Measurements from ENCODE around the gene CTNNA1.
A peak's percentile ranks its signal among the peaks of the same experiment; 100 is the strongest.
"Not testable (repeated sequence)": the region's sequence is repeated elsewhere in the genome, so short reads cannot be mapped to it uniquely, and the experiment has no call there.

The CTNNA1 gene

GRCh38 chr5:138903130-138903775 is 150.0 kb downstream of the CTNNA1 start:
- DNase-seq: no peak

- DNase-seq: no peak
Measured at GRCh38 chr5:138905541-138905940, 152.3 kb downstream of the CTNNA1 start.

- DNase-seq: peak; percentile 6 to 50
Measured at GRCh38 chr5:138909734-138910133, 156.5 kb downstream of the CTNNA1 start.

GRCh38 chr5:138910546-138911185 is 157.4 kb downstream of the CTNNA1 start:
- peak in 1 of 2 experiments; percentile 2 for DNase-seq

GRCh38 chr5:138911441-138911840 is 158.2 kb downstream of the CTNNA1 start:
- DNase-seq: peak in 1 of 2 experiments; percentile 49

GRCh38 chr5:138912093-138912492 is 158.9 kb downstream of the CTNNA1 start:
- DNase-seq: no peak

GRCh38 chr5:138913773-138914172 is 160.5 kb downstream of the CTNNA1 start:
- DNase-seq: no peak

- no peak for DNase-seq
Measured at GRCh38 chr5:138914338-138914737, 161.1 kb downstream of the CTNNA1 start.

GRCh38 chr5:138918686-138919085 is 165.5 kb downstream of the CTNNA1 start:
- DNase-seq: no peak

- DNase-seq: no peak
Measured at GRCh38 chr5:138920181-138920580, 167.0 kb downstream of the CTNNA1 start.

- not testable (repeated sequence) for DNase-seq
Measured at GRCh38 chr5:138921362-138921761, 168.1 kb downstream of the CTNNA1 start.

- DNase-seq: no peak
Measured at GRCh38 chr5:138922494-138922893, 169.3 kb downstream of the CTNNA1 start.

- DNase-seq: no peak
Measured at GRCh38 chr5:138925090-138925635, 171.9 kb downstream of the CTNNA1 start.

GRCh38 chr5:138926257-138926656 is 173.0 kb downstream of the CTNNA1 start:
- no peak for DNase-seq

GRCh38 chr5:138926688-138927448 is 173.6 kb downstream of the CTNNA1 start:
- DNase-seq: no peak

- no peak for DNase-seq
Measured at GRCh38 chr5:138927544-138927943, 174.3 kb downstream of the CTNNA1 start.

GRCh38 chr5:138927979-138928378 is 174.8 kb downstream of the CTNNA1 start:
- peak; percentile 49 to 74 for DNase-seq

- no peak for DNase-seq
Measured at GRCh38 chr5:138929571-138929955, 176.3 kb downstream of the CTNNA1 start.

GRCh38 chr5:138930371-138931097 is 177.3 kb downstream of the CTNNA1 start:
- DNase-seq: peak in 1 of 2 experiments; percentile 28

- no peak for DNase-seq
Measured at GRCh38 chr5:138932171-138932810, 179.1 kb downstream of the CTNNA1 start.

- no peak for DNase-seq
Measured at GRCh38 chr5:138933522-138934290, 180.5 kb downstream of the CTNNA1 start.

GRCh38 chr5:138934971-138935370 is 181.7 kb downstream of the CTNNA1 start:
- no peak for DNase-seq

Measured in NCI-H524 (cell line).